Measurements from ENCODE around the gene LHX2.
"Not testable (repeated sequence)": the region's sequence is repeated elsewhere in the genome, so short reads cannot be mapped to it uniquely, and the experiment has no call there.

The LHX2 gene

DNA sequence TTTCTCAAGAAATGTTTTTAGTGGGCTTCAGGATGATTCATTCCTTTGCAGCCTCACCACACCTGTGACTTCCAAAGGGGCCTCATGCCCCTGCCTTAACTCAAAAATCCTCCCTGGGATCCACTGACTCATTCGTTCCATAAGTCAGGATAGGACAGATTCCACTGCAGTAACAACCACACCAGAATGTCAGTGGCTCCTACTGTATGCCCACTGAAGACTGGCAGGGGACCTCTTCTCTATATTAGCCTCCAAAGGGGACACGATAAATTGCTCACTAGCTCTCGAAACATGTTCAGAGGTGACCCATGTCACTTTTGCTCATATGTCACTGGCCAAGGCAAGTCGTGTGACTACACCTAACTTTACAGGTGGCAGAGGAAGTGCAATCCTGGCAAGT lies 25.7 kb upstream of the LHX2 start:
- H4K20me1 ChIP-seq (ENCODE audit: insufficient read depth, low read length) = no peaks in the 10 kb centered on the region
- H3K9me3 ChIP-seq (ENCODE audit: insufficient read depth, low read length) = no peaks in the 10 kb centered on the region
- peaks cover 55% of the 10 kb centered on the region for H3K27me3 ChIP-seq (ENCODE audit: low read depth, low read length)
- H3K9ac ChIP-seq (ENCODE audit: low read length) = no peak overlapping the region
- H3K4me1 ChIP-seq (ENCODE audit: low read length) = no peaks in the 10 kb centered on the region; the same call in 1 of the 2 replicates
- H3K79me2 ChIP-seq (ENCODE audit: low read length) = no peaks in the 10 kb centered on the region
- no peak overlapping the region for H3K4me3 ChIP-seq (ENCODE audit: low read length)
- no peaks in the 10 kb centered on the region for H3K36me3 ChIP-seq (replicated peaks; ENCODE audit: low read depth, low read length)
- H3K27ac ChIP-seq (ENCODE audit: low read length) = no peak overlapping the region
- H3K4me2 ChIP-seq (ENCODE audit: low read length) = no peak overlapping the region
- TF ChIP-seq, protein P1, sequence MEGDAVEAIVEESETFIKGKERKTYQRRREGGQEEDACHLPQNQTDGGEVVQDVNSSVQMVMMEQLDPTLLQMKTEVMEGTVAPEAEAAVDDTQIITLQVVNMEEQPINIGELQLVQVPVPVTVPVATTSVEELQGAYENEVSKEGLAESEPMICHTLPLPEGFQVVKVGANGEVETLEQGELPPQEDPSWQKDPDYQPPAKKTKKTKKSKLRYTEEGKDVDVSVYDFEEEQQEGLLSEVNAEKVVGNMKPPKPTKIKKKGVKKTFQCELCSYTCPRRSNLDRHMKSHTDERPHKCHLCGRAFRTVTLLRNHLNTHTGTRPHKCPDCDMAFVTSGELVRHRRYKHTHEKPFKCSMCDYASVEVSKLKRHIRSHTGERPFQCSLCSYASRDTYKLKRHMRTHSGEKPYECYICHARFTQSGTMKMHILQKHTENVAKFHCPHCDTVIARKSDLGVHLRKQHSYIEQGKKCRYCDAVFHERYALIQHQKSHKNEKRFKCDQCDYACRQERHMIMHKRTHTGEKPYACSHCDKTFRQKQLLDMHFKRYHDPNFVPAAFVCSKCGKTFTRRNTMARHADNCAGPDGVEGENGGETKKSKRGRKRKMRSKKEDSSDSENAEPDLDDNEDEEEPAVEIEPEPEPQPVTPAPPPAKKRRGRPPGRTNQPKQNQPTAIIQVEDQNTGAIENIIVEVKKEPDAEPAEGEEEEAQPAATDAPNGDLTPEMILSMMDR (IDR thresholded peaks at IDR 0.05; ENCODE audit: low read depth, low read length) = no peak
- TF ChIP-seq EZH2phosphoT487 (IDR thresholded peaks at IDR 0.05; ENCODE audit: low read depth) = no peak
- no peak overlapping the region for H2AFZ ChIP-seq (ENCODE audit: low read depth, low read length)

DNA sequence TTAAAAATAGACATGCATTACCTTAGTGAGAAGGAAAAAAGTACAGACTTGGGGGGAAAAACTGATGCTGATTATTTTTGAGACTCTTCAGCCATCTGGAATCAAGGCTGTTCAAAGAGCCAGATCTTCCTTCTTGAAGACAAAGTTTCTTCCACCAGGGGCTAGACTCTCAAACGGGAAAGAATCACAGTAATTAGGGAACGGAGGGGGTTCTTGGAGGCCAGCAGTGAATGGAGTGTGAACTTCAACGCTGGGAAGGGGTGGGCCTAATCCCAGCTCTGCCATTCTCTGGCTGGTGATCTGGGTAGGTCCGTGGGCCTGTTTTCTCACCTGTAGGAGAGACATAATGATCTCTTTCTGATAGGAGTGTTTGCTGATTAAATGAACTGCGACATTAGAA lies 21.1 kb upstream of the LHX2 start:
- Histone ChIP-seq H3K9me3 (ENCODE audit: insufficient read depth, low read length) (no peaks in the 10 kb centered on the region), H3K27me3 (ENCODE audit: low read depth, low read length) (peaks cover 60% of the 10 kb centered on the region), H3K79me2 (ENCODE audit: low read length) (no peaks in the 10 kb centered on the region), H3K9ac (ENCODE audit: low read length) (no peak overlapping the region), H3K4me3 (ENCODE audit: low read length) (no peak overlapping the region), H3K27ac (ENCODE audit: low read length) (no peak overlapping the region), H4K20me1 (ENCODE audit: insufficient read depth, low read length) (no peaks in the 10 kb centered on the region), H2AFZ (ENCODE audit: low read depth, low read length) (no peak overlapping the region), H3K4me2 (ENCODE audit: low read length) (no peak overlapping the region), H3K4me1 (ENCODE audit: low read length) (no peaks in the 10 kb centered on the region), H3K36me3 (replicated peaks; ENCODE audit: low read depth, low read length) (no peaks in the 10 kb centered on the region)
- TF ChIP-seq, protein P1 (IDR thresholded peaks at IDR 0.05; ENCODE audit: low read depth, low read length) = no peak
- TF ChIP-seq EZH2phosphoT487 (IDR thresholded peaks at IDR 0.05; ENCODE audit: low read depth) = no peak

DNA sequence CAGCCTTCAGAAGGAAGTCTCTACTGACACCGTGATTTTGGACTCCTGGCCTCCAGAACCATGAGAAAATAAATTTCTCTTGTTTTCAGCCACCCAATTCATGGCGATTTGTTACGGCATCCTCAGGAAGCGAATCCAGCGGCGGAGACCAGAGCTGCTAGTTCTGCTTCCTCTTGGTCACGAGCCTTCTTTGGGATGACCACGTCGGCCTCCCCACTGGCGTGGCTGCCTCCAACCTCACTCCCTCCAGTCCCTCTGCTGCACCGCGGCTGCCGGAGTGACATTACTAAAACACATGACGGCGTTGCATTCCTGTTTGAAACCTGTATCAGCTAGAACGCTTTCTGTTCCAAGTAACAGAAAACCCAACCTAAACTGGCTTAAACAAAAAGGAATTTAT lies 18.9 kb upstream of the LHX2 start:
- not testable (repeated sequence) for H2AFZ ChIP-seq (ENCODE audit: low read depth, low read length); H3K36me3 ChIP-seq (replicated peaks; ENCODE audit: low read depth, low read length); H3K4me2 ChIP-seq (ENCODE audit: low read length); H3K9ac ChIP-seq (ENCODE audit: low read length); H4K20me1 ChIP-seq (ENCODE audit: insufficient read depth, low read length); H3K27ac ChIP-seq (ENCODE audit: low read length); H3K4me3 ChIP-seq (ENCODE audit: low read length); H3K9me3 ChIP-seq (ENCODE audit: insufficient read depth, low read length); H3K79me2 ChIP-seq (ENCODE audit: low read length)
- H3K27me3 ChIP-seq (ENCODE audit: low read depth, low read length) = peaks cover 52% of the 10 kb centered on the region
- peaks cover 18% of the 10 kb centered on the region for H3K4me1 ChIP-seq (ENCODE audit: low read length)

DNA sequence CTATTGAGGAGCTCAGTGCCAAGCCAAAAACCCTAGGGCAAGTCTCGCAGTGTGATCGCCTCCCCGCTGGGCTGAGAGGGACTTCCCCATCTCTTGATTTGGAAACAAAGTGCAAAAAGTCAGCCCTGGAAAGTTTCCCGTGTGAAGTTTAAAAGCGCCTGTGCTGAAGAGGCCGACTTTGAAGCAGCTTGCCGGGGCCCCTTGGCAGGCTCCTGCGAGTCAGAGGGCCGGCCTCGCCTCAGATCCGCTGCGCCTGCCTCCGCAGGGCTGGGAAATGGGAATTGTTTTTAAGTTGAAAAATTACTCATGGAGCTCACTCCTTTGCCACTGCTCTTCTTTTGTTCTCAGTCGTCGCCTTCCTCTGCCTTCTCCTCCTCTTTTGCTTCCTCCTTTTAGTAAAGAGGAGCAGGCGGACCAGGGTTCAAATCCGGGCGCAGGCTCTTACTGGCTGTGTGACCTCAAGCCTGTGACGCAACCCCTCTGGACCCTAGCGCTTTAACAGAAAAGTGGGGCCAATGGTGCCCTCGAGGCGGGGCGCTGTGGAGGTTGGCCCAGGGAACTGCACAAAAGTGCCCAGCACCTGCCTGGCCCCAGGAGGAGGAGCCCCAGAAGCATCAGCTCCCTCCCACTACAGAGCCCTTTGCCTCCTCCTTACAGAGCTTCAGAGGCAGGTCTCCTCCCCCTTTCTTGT lies 14.7 kb upstream of the LHX2 start:
- H3K27ac ChIP-seq (ENCODE audit: low read length) = peak overlapping the region; percentile 80
- H3K27me3 ChIP-seq (ENCODE audit: low read depth, low read length) = peaks cover 43% of the 10 kb centered on the region
- TF ChIP-seq, protein P1 (IDR thresholded peaks at IDR 0.05; ENCODE audit: low read depth, low read length) = peak; percentile 14; the same call in 1 of the 2 replicates
- no peak for TF ChIP-seq EZH2phosphoT487 (IDR thresholded peaks at IDR 0.05; ENCODE audit: low read depth)
- H3K36me3 ChIP-seq (replicated peaks; ENCODE audit: low read depth, low read length) = no peaks in the 10 kb centered on the region
- H4K20me1 ChIP-seq (ENCODE audit: insufficient read depth, low read length) = no peaks in the 10 kb centered on the region
- H3K9ac ChIP-seq (ENCODE audit: low read length) = peak overlapping the region; percentile 43; the same call in 1 of the 2 replicates
- no peaks in the 10 kb centered on the region for H3K9me3 ChIP-seq (ENCODE audit: insufficient read depth, low read length)
- peak overlapping the region; percentile 13; the same call in 1 of the 2 replicates for H2AFZ ChIP-seq (ENCODE audit: low read depth, low read length)
- peaks cover 33% of the 10 kb centered on the region for H3K4me1 ChIP-seq (ENCODE audit: low read length)
- H3K4me2 ChIP-seq (ENCODE audit: low read length) = peak overlapping the region; percentile 99
- H3K79me2 ChIP-seq (ENCODE audit: low read length) = no peaks in the 10 kb centered on the region
- H3K4me3 ChIP-seq (ENCODE audit: low read length) = peak overlapping the region; percentile 91

Data from OCI-LY3 (cell line).